ENCODE results near the gene RALGPS1.

The RALGPS1 gene

DNA sequence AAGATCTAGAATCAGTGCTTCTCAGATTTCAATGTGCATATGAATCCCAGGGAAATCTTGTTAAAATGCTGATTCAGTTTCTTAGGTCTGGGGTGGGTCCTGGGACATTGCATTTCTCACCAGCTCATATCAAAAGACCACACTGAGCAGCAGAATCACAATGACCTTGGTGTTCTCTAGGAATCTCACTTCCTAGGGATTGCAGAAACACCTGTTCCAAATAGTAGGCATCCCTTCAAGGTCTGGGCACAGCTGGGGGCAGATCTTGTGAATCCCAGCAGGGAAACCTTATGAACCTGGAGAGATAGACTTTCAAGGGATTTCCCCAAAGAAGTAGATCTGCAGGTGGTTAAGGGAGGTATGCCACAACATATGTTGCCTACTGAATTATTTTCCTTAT, 341.1 kb downstream of the RALGPS1 start:
- Histone ChIP-seq H3K4me1 (ENCODE audit: control insufficient read depth, insufficient read depth, low read length) (no peaks in the 10 kb centered on the region), H3K9ac (ENCODE audit: low read depth, low read length) (no peak overlapping the region), H3K4me2 (ENCODE audit: low read length) (no peak overlapping the region), H3K27me3 (ENCODE audit: control insufficient read depth, insufficient read depth, low read length) (peaks cover 59% of the 10 kb centered on the region), H3K9me3 (replicated peaks; ENCODE audit: low read length) (no peaks in the 10 kb centered on the region), H3K4me3 (ENCODE audit: low read length) (no peak overlapping the region), H3K36me3 (ENCODE audit: insufficient read depth, low read length) (no peaks in the 10 kb centered on the region)

DNA sequence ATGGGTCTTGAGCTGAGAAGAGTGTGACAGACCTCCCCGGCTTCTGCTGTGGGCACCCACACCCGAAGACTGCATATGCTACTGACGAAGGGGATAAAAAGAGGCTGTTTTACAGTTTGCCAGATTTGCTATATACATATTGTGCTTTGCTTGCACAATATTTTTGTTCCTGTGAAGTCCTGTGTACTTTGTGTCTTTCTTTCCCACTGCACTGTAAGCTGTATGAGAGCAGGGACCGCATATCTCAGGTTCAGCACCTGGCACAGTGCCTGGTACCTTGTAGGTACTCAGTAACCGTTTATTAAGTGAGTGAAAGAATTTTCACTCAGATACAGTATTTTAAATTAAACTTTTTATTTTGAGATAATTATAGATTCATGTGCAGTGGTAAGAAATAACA, 341.7 kb downstream of the RALGPS1 start:
- H3K9ac ChIP-seq (ENCODE audit: low read depth, low read length) = no peak overlapping the region
- H3K4me1 ChIP-seq (ENCODE audit: control insufficient read depth, insufficient read depth, low read length) = no peaks in the 10 kb centered on the region
- H3K4me2 ChIP-seq (ENCODE audit: low read length) = no peak overlapping the region
- H3K4me3 ChIP-seq (ENCODE audit: low read length) = no peak overlapping the region
- no peaks in the 10 kb centered on the region for H3K36me3 ChIP-seq (ENCODE audit: insufficient read depth, low read length)
- no peaks in the 10 kb centered on the region for H3K9me3 ChIP-seq (replicated peaks; ENCODE audit: low read length)
- H3K27me3 ChIP-seq (ENCODE audit: control insufficient read depth, insufficient read depth, low read length) = peaks cover 54% of the 10 kb centered on the region

DNA sequence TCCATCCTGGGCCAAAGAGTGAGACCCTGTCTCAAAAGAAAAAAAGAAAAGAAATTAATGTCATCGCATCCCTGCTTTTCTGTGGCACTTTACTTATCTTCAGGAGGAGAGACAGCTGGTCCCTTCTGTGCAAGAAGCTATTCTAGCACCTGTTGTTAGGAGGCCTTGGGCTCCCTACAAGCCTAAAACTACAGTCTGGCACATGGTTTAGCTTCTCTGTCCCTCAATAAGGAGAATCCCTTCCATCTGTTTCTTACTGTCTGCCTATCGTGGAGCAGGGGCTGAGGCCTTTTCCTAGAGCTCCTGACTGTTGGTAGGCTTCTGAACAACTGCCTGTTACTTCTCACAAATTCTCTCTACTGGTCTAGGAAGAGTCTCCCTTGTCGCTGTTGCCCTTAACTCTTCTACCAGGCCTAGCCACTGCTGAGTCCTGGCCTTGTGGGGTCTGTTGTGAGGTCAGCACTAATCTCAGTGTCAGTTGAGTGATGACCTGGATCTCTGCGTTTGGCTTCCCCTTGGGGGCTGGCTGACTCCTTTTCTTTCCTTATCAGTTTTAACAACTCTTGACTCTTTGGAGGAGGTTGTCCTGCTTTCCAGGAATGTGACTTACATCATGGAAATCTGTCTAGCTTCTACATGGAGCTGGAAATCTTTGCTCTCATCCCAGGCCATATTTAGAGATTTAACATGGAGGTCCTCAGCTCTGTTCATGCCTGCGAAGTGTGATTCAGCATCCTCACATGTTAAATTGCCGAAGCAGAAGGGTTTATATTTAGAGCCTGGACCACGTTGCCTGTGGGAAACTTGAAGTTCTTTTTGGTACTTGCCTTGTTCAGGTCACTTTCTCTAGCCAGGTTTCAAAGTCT, 344.3 kb downstream of the RALGPS1 start:
- Histone ChIP-seq H3K4me3 (ENCODE audit: low read length) (no peak overlapping the region), H3K27me3 (ENCODE audit: control insufficient read depth, insufficient read depth, low read length) (peaks cover 49% of the 10 kb centered on the region), H3K36me3 (ENCODE audit: insufficient read depth, low read length) (no peaks in the 10 kb centered on the region), H3K9me3 (replicated peaks; ENCODE audit: low read length) (no peaks in the 10 kb centered on the region), H3K4me2 (ENCODE audit: low read length) (no peak overlapping the region), H3K9ac (ENCODE audit: low read depth, low read length) (no peak overlapping the region), H3K4me1 (ENCODE audit: control insufficient read depth, insufficient read depth, low read length) (no peaks in the 10 kb centered on the region)

DNA sequence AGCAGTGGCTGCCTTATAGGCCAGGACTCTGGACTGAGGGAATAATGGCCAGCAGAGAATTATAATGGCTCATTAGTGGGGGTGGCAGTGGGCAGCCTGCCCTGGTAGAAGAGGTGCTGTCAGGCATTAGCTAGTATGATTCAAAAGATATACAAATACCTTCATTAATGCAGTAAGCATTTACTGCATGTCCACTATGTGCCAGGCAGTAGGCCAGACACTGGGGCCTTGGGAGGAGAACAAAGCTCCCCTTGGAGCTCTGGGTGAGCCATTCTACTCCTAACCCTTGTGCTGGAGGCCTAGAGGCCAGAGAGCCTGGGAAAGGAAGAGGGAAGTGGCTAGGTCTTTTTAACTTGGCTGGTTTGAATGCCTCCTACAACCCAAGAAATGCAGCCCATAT, 348.0 kb downstream of the RALGPS1 start:
- H3K9me3 ChIP-seq (replicated peaks; ENCODE audit: low read length) = no peaks in the 10 kb centered on the region
- no peaks in the 10 kb centered on the region for H3K4me1 ChIP-seq (ENCODE audit: control insufficient read depth, insufficient read depth, low read length)
- H3K9ac ChIP-seq (ENCODE audit: low read depth, low read length) = no peak overlapping the region
- H3K27me3 ChIP-seq (ENCODE audit: control insufficient read depth, insufficient read depth, low read length) = peaks cover 57% of the 10 kb centered on the region
- no peaks in the 10 kb centered on the region for H3K36me3 ChIP-seq (ENCODE audit: insufficient read depth, low read length)
- H3K4me2 ChIP-seq (ENCODE audit: low read length) = no peak overlapping the region
- no peak overlapping the region for H3K4me3 ChIP-seq (ENCODE audit: low read length)

DNA sequence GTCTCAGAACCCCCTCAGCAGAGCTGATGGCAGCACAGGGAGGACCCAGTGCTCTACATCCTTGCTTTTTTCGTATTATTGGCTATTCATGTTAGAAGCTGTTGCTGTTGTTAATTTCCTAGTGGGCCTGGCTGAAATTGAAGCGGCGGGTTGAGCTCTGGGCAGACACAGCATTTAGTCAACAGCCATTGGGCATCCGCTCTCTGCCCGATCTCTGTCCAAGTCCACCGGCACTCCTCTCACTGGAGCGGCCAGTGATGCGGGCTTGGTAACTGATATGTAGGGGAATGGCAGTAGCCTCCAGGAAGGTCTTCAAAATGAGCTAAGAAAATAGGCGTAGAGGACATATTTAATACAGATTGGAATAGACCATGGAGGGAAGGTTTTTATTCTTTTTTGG, 348.7 kb downstream of the RALGPS1 start:
- no peaks in the 10 kb centered on the region for H3K4me1 ChIP-seq (ENCODE audit: control insufficient read depth, insufficient read depth, low read length)
- H3K4me2 ChIP-seq (ENCODE audit: low read length) = no peak overlapping the region
- no peak overlapping the region for H3K9ac ChIP-seq (ENCODE audit: low read depth, low read length)
- H3K36me3 ChIP-seq (ENCODE audit: insufficient read depth, low read length) = no peaks in the 10 kb centered on the region
- H3K9me3 ChIP-seq (replicated peaks; ENCODE audit: low read length) = no peaks in the 10 kb centered on the region
- H3K4me3 ChIP-seq (ENCODE audit: low read length) = no peak overlapping the region
- peaks cover 59% of the 10 kb centered on the region for H3K27me3 ChIP-seq (ENCODE audit: control insufficient read depth, insufficient read depth, low read length)

DNA sequence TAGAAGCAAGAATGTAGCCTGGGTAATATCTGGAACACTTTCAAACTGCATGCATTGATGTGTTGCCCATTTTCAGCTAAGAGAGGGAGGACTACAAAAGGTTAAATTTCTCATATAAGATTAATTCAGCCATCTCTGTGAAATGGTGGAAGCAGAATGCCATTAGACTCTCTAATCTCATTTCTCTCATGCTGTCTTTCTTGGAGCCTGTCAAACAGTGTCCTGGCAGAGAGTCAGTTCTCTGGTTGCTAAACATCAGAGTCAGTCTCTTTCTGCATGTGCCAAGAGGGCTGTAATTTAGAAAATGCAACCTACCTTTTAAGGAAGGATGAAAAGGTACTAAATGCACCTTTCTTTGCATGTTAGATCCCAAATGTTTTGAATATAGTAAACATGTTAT, 349.1 kb downstream of the RALGPS1 start:
- peaks cover 60% of the 10 kb centered on the region for H3K27me3 ChIP-seq (ENCODE audit: control insufficient read depth, insufficient read depth, low read length)
- no peaks in the 10 kb centered on the region for H3K4me1 ChIP-seq (ENCODE audit: control insufficient read depth, insufficient read depth, low read length)
- H3K9me3 ChIP-seq (replicated peaks; ENCODE audit: low read length) = no peaks in the 10 kb centered on the region

DNA sequence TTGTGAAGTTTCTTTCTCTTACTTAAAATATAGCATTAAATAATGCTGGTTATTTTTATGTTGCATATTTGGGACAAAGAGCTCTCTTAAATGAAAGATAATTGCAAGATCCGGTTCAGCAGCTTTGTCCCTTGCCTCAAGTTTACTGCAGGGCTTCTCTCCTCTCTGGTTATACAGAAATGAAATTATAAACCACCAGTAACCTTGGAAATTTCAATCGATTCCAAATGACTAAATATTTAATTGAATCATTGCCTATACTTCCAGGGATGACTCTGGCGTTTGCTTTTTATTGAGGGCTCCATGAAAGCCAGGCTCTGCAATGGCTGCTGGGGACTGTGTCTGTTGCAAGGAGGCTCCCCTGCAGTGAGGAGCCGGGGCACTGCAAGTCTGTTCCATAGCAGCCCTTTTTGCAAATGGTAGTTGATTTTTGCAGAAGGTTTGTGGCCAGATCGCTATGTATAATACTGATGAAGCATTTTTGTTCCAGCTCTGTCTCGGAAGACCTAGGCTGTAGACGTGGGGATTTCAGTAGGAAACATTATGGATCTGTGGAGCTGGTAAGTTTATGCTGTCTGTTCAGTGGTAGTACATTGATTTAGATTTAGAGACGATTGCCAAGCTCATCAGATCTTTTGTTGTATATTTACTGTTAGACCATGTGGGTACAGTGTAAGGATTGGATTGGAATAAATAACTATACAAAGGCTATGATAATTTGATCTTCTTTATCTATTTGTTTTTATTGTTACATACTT, 350.1 kb downstream of the RALGPS1 start, which contains the start of gene GARNL3:
TSS of gene GARNL3 (plus strand) at position 313 of the 758 bp plus-strand sequence. CDS start at position 417, 104 bp downstream.
- no peak within 1 kb of the TSS for H3K4me2 ChIP-seq (ENCODE audit: low read length)
- no peak within 1 kb of the TSS for H3K9ac ChIP-seq (ENCODE audit: low read depth, low read length)
- no peaks in the 10 kb centered on the region for H3K9me3 ChIP-seq (replicated peaks; ENCODE audit: low read length)
- H3K4me1 ChIP-seq (ENCODE audit: control insufficient read depth, insufficient read depth, low read length) = no peaks in the 10 kb centered on the region
- H3K4me3 ChIP-seq (ENCODE audit: low read length) = no peak within 1 kb of the TSS
- H3K27me3 ChIP-seq (ENCODE audit: control insufficient read depth, insufficient read depth, low read length) = peaks cover 56% of the 10 kb centered on the region
- no peaks in the 10 kb centered on the region for H3K36me3 ChIP-seq (ENCODE audit: insufficient read depth, low read length)

More for the DNA sequence above, 349.1 kb downstream of the RALGPS1 start:
- H3K4me3 ChIP-seq (ENCODE audit: low read length) = no peak overlapping the region
- H3K36me3 ChIP-seq (ENCODE audit: insufficient read depth, low read length) = no peaks in the 10 kb centered on the region
- H3K4me2 ChIP-seq (ENCODE audit: low read length) = no peak overlapping the region
- H3K9ac ChIP-seq (ENCODE audit: low read depth, low read length) = no peak overlapping the region

DNA sequence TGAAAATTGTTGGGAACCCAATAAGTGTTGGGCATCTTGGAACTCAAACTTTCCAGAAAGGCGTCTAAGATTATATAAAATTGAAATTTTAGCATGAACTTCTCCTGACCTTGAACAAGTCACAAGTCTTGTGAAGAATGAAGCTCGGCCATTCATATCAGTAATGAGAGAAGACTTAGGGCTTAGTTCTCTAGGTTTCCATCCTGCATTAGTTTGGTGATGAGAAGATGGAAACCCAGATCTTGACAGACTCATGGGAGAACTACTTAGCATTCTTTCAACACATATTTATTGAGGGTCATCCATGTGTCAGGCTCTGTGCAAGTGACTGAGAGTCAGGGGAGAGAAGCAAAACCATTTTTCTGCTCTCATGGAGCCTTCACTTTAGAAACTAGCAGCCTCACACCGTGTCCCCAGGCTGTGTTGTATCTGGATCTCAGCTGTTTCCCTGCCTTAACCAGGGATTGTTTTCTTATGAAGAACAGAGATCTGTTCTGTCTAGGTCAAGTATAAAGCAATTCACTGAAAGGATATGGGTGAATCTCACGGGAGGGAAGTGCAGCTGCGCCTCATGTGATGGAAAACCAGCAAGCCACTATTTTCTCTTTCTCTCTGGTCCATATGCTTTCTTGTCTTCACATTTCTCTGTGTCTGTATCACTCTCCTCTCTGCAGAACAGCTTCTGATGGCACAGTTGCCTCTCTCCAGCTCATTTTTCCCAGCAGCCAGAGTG, 353.4 kb downstream of the RALGPS1 start:
- H3K4me3 ChIP-seq (ENCODE audit: low read length) = no peak overlapping the region
- H3K9ac ChIP-seq (ENCODE audit: low read depth, low read length) = no peak overlapping the region
- H3K4me1 ChIP-seq (ENCODE audit: control insufficient read depth, insufficient read depth, low read length) = no peaks in the 10 kb centered on the region
- no peaks in the 10 kb centered on the region for H3K9me3 ChIP-seq (replicated peaks; ENCODE audit: low read length)
- H3K36me3 ChIP-seq (ENCODE audit: insufficient read depth, low read length) = no peaks in the 10 kb centered on the region
- no peak overlapping the region for H3K4me2 ChIP-seq (ENCODE audit: low read length)
- peaks cover 68% of the 10 kb centered on the region for H3K27me3 ChIP-seq (ENCODE audit: control insufficient read depth, insufficient read depth, low read length)

DNA sequence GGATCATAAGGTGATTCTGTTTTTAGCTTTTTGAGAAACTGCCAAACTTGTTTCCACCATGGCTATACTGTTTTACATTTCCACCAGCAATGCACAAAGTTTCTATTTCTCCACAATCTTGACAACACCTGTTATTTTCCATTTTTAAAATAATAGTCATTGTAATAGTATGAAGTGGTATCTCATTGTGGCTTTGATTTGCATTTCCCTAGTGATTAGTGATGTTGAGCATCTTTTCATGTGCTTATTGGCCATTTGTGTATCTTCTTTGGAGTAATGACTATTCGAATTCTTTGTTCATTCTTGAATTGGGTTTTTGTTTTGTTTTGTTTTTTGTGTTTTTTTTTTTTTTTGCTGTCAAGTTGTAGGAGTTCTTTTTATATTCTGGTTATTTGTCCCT, 354.9 kb downstream of the RALGPS1 start:
- Histone ChIP-seq H3K9ac (ENCODE audit: low read depth, low read length) (no peak overlapping the region), H3K4me1 (ENCODE audit: control insufficient read depth, insufficient read depth, low read length) (no peaks in the 10 kb centered on the region), H3K36me3 (ENCODE audit: insufficient read depth, low read length) (no peaks in the 10 kb centered on the region), H3K27me3 (ENCODE audit: control insufficient read depth, insufficient read depth, low read length) (peaks cover 66% of the 10 kb centered on the region), H3K9me3 (replicated peaks; ENCODE audit: low read length) (no peaks in the 10 kb centered on the region), H3K4me2 (ENCODE audit: low read length) (no peak overlapping the region), H3K4me3 (ENCODE audit: low read length) (no peak overlapping the region)
